DOHH2 (cell line): Measurements from ENCODE around the gene TGFBR3.

ENCODE experiments used
- H3F3A ChIP-seq: fragments of 200-600 bp; sonication (generic), shearing (Covaris generic); 2 replicates; pipeline ENCODE4 v1.6.0; 2016; ENCODE audit warnings: antibody characterized with exemption, mild to moderate bottlenecking; ENCODE audit not compliant: control insufficient read depth, insufficient read depth
- H3K27ac ChIP-seq: fragments of 200-600 bp; sonication (generic); 2 replicates; pipeline ENCODE4 v1.5.1; 2014; ENCODE audit warnings: low read depth, mild to moderate bottlenecking, low read length, moderate library complexity
- H3K27me3 ChIP-seq: fragments of 200-600 bp; sonication (generic); 2 replicates; pipeline ENCODE4 v1.6.1; 2014; ENCODE audit warnings: mild to moderate bottlenecking, low read length, mixed read lengths; ENCODE audit not compliant: control insufficient read depth
- H3K36me3 ChIP-seq: fragments of 200-600 bp; sonication (generic); 2 replicates; pipeline ENCODE4 v1.6.1; 2014; ENCODE audit warnings: mild to moderate bottlenecking, low read length, moderate library complexity, mixed read lengths; ENCODE audit not compliant: control insufficient read depth
- H3K4me1 ChIP-seq: fragments of 200-600 bp; sonication (generic); 2 replicates; pipeline ENCODE4 v1.6.1; 2014; ENCODE audit warnings: mild to moderate bottlenecking, low read length, mixed read lengths; ENCODE audit not compliant: control insufficient read depth
- H3K4me2 ChIP-seq: fragments of 200-600 bp; sonication (generic); 2 replicates; pipeline ENCODE4 v1.6.0; 2014; ENCODE audit warnings: mild to moderate bottlenecking, low read length, moderate library complexity
- H3K4me3 ChIP-seq: fragments of 200-600 bp; sonication (generic); 2 replicates; pipeline ENCODE4 v1.5.1; 2014; ENCODE audit warnings: mild to moderate bottlenecking, low read length, mixed read lengths
- H3K79me2 ChIP-seq: fragments of 200-600 bp; sonication (generic); 2 replicates; pipeline ENCODE4 v1.6.1; 2014; ENCODE audit warnings: mild to moderate bottlenecking, low read length, mixed read lengths; ENCODE audit not compliant: control insufficient read depth
- H3K9me2 ChIP-seq: fragments of 200-600 bp; sonication (generic); replicated peaks from 2 replicates; pipeline ENCODE4 v1.6.1; 2014; ENCODE audit warnings: mild to moderate bottlenecking, low read length, mixed read lengths; ENCODE audit not compliant: control insufficient read depth
- H3K9me3 ChIP-seq: fragments of 200-600 bp; sonication (generic); 2 replicates; pipeline ENCODE4 v1.6.1; 2014; ENCODE audit warnings: antibody characterized with exemption, low read length, mixed read lengths; ENCODE audit not compliant: control insufficient read depth, insufficient read depth
- H4K20me1 ChIP-seq: fragments of 200-600 bp; sonication (generic); 2 replicates; pipeline ENCODE4 v1.6.0; 2014; ENCODE audit warnings: low read depth, mild to moderate bottlenecking, antibody characterized with exemption, low read length, moderate library complexity; ENCODE audit not compliant: control insufficient read depth, insufficient read depth
- EZH2phosphoT487 ChIP-seq: fragments of 200-600 bp; sonication (generic); IDR thresholded peaks from 2 replicates; pipeline ENCODE4 v1.6.1; 2017; ENCODE audit warnings: borderline replicate concordance, mild to moderate bottlenecking, antibody characterized with exemption, low read length, moderate library complexity, mixed read lengths
- TF ChIP-seq, protein P1 (sequence below): fragments of 200-600 bp; sonication (generic); IDR thresholded peaks from one replicate; pipeline ENCODE4 v1.5.1; 2014; ENCODE audit warnings: antibody characterized with exemption, mild to moderate bottlenecking, low read depth, low read length; ENCODE audit not compliant: poor library complexity, severe bottlenecking

Gene TGFBR3

GRCh38 chr1:91781901-91782622 lies 103.9 kb downstream of the TGFBR3 start:
- Histone ChIP-seq H3K9me3 (no peaks in the 10 kb centered on the region), H3K9me2 (no peaks in the 10 kb centered on the region), H3K27ac (no peak overlapping the region), H4K20me1 (no peaks in the 10 kb centered on the region), H3K79me2 (no peaks in the 10 kb centered on the region), H3K4me3 (no peak overlapping the region), H3K4me1 (no peaks in the 10 kb centered on the region), H3F3A (no peaks in the 10 kb centered on the region), H3K36me3 (no peaks in the 10 kb centered on the region), H3K27me3 (no peaks in the 10 kb centered on the region), H3K4me2 (no peak overlapping the region)
- TF ChIP-seq EZH2phosphoT487, result no peak
- TF ChIP-seq, protein P1, sequence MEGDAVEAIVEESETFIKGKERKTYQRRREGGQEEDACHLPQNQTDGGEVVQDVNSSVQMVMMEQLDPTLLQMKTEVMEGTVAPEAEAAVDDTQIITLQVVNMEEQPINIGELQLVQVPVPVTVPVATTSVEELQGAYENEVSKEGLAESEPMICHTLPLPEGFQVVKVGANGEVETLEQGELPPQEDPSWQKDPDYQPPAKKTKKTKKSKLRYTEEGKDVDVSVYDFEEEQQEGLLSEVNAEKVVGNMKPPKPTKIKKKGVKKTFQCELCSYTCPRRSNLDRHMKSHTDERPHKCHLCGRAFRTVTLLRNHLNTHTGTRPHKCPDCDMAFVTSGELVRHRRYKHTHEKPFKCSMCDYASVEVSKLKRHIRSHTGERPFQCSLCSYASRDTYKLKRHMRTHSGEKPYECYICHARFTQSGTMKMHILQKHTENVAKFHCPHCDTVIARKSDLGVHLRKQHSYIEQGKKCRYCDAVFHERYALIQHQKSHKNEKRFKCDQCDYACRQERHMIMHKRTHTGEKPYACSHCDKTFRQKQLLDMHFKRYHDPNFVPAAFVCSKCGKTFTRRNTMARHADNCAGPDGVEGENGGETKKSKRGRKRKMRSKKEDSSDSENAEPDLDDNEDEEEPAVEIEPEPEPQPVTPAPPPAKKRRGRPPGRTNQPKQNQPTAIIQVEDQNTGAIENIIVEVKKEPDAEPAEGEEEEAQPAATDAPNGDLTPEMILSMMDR, result no peak

DNA sequence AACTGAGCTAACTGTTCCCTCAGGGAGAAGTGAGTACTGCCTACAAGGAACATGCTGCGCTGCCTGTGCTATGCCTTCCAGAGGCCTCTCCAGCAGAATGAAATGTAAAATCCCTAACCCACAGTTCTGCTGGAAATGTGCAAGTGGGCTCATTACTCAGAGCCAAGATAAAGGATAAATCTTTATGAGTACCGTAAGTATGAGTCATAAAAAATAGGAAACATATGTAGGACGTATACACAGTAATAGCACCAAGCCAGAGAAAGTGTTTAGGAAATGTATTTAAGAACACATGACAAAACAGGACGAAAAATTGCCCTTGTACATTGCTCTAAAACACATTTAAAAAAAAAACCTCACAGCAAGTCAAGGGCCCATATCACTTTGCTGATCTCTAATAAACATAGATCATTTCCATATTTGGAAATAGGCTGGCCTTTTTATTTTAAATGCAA lies 104.6 kb downstream of the TGFBR3 start:
- Histone ChIP-seq H3F3A (no peaks in the 10 kb centered on the region), H3K79me2 (no peaks in the 10 kb centered on the region), H3K4me2 (no peak overlapping the region), H3K9me2 (no peaks in the 10 kb centered on the region), H3K27ac (no peak overlapping the region), H3K9me3 (no peaks in the 10 kb centered on the region), H3K36me3 (no peaks in the 10 kb centered on the region), H3K4me1 (no peaks in the 10 kb centered on the region), H4K20me1 (no peaks in the 10 kb centered on the region), H3K4me3 (no peak overlapping the region), H3K27me3 (no peaks in the 10 kb centered on the region)
- TF ChIP-seq, protein P1, result no peak
- no peak for TF ChIP-seq EZH2phosphoT487

GRCh38 chr1:91779548-91780021 lies 106.4 kb downstream of the TGFBR3 start:
- H3K36me3 ChIP-seq, result no peaks in the 10 kb centered on the region
- no peaks in the 10 kb centered on the region for H3K4me1 ChIP-seq
- H3F3A ChIP-seq, result no peaks in the 10 kb centered on the region
- no peak overlapping the region for H3K27ac ChIP-seq
- H3K9me2 ChIP-seq, result no peaks in the 10 kb centered on the region
- H3K4me3 ChIP-seq, result no peak overlapping the region
- H3K4me2 ChIP-seq, result no peak overlapping the region
- H3K27me3 ChIP-seq, result no peaks in the 10 kb centered on the region
- TF ChIP-seq, protein P1, result no peak
- TF ChIP-seq EZH2phosphoT487, result no peak
- H3K79me2 ChIP-seq, result no peaks in the 10 kb centered on the region
- H4K20me1 ChIP-seq, result no peaks in the 10 kb centered on the region
- H3K9me3 ChIP-seq, result no peaks in the 10 kb centered on the region
